NCI-H2081 treated with DMSO at 0.1 percent for 48 hours (cell line): ENCODE measurements around the gene PHPT1.

ENCODE experiments used
- DNase-seq: peaks from one replicate; lab custom pipeline; 2025; lab: John Stamatoyannopoulos, UW

Gene PHPT1

GRCh38 chr9:136848393-136849037, 694 bp upstream of the PHPT1 start:
- no peak for DNase-seq

GRCh38 chr9:136849960-136850865, 1.0 kb downstream of the PHPT1 start:
- no peak for DNase-seq

DNA sequence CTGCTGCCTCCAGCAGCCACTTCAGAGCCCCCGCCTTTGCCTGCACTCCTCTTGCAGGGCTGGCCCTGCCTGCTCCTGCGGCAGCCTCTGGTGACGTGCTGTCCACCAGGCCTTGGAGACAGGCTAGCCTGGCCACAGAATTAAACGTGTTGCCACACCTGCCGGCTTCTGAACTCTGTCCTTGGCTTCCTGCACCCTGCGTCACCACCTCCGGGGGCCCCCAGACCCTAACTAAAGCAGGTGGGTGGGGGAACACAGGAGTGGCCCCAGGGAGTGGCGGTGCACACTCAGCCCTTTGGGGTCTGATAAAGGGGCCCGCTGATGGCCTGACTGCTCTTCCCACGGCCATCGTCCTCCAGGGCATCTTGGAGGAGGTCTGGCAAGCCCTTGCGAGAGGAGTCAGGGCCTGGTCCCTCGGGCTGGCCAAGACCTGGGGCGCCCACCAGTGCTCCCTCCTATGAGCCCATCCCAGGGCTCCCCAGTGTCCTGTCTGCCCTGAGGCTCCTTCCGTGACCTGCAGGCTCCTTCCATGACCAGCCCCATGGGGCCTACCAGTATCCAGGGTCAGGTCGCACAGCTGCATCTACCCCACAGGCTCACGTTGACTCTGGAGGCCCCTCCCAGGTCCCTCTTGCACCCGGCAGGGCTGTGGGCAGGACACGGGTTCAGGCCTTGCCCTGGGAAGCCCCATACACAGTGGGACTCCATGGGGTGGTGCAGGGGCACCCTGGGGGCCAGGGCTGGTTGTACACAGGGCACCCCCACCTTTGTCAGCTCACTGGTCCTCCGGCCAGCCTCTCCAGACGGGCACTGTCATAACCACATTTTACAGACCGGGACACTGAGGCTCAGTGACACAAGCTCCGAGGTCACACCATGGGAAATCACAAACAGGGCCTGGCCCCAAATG, 1.9 kb downstream of the PHPT1 start:
- no peak for DNase-seq

DNA sequence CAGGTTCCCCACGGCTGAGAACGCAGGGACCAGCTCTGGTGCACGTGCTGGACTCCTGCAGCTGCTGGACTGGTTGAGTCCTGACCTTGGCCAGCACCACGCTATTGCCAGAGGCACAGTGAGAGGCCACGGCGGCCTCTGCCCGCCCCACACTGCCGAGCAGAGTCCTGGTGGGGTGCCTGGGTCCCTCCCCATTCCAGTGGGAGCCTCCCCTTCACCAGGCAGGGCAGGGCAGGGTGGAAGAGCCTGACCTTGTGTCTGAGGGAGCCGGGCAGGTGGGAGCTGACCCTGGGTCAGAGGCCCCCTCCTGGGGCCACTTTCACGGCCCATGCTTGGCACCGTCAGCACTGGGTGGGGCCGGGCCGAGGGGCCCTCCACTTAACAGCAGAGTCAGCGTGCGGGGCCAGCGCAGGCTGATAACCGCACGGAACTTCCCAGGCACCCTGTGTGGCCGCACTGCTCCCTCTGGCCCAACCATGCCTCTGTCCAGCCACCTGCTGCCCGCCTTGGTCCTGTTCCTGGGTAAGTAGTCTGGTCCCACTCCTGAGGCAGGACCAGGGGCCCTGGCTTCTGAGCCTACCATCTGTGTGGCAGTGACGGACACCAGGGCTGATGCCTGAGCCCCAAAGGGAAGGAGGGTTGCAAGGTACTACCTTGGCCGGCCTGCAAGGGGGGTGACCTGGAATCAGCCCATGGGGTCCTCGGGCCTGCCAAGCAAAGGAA, 2.9 kb downstream of the PHPT1 start, which contains the start of gene MAMDC4:
Gene MAMDC4 (plus strand): TSS at position 406 of the 723 bp plus-strand sequence. CDS start 71 bp downstream, at position 477.
- no peak for DNase-seq

- DNase-seq, result no peak
These were observed 3.7 kb downstream of the PHPT1 start for GRCh38 chr9:136852664-136853595.

GRCh38 chr9:136853596-136854112, 4.4 kb downstream of the PHPT1 start:
- DNase-seq, result no peak

DNA sequence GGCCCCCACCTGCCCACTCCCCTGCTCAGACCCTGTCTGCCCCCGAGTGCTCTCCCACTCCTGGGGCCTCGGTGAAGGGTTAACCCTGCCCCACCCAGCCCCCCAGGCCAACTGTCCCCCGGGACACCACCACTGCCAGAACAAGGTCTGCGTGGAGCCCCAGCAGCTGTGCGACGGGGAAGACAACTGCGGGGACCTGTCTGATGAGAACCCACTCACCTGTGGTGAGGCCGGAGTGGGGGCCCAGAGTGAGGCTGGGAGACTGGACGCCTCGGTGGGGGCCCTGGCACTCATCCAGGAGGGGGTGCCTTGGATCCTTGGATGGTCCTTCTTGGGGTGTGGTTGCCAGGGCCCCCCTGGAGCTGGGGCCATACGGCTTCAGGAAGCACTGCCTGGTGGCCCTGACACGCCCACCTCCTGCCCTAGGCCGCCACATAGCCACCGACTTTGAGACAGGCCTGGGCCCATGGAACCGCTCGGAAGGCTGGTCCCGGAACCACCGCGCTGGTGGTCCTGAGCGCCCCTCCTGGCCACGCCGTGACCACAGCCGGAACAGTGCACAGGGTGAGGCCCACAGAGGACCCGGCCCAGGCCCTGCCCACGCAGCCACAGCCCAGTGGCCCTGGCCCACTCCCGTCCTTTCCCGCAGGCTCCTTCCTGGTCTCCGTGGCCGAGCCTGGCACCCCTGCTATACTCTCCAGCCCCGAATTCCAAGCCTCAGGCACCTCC, 5.1 kb downstream of the PHPT1 start:
- DNase-seq, result no peak

DNA sequence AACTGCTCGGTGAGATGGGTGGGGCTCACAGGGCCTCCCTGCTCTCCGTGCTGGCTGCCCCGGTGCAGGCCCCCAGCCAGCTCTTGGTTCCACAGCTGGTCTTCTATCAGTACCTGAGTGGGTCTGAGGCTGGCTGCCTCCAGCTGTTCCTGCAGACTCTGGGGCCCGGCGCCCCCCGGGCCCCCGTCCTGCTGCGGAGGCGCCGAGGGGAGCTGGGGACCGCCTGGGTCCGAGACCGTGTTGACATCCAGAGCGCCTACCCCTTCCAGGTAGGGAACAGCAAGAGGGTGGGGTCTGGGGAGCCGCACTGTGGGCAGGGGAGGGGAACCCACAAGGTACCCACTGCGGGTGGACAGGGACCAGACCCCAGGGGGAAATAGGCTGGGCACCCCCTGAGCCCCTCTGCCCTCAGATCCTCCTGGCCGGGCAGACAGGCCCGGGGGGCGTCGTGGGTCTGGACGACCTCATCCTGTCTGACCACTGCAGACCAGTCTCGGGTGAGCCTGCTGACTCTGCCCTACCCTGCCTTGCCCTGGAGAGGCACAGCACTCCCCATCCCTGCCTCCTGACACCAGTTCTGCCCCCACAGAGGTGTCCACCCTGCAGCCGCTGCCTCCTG, 5.7 kb downstream of the PHPT1 start:
- no peak for DNase-seq

DNA sequence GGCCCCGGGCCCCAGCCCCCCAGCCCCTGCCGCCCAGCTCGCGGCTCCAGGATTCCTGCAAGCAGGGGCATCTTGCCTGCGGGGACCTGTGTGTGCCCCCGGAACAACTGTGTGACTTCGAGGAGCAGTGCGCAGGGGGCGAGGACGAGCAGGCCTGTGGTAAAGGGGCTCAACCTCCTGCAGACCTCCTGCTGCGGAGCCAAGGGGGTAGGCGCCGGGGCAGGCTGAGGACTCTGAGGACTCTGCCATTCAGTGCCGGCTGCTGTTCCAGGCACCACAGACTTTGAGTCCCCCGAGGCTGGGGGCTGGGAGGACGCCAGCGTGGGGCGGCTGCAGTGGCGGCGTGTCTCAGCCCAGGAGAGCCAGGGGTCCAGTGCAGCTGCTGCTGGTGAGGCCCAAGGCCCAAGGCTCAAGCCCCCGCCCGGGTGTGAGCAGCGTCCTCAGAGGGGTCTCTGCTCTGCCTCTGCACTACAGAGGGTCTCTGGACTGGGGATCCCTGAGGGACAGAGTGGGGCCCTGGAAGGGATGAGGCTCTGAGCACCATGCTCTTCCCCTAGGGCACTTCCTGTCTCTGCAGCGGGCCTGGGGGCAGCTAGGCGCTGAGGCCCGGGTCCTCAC, 6.4 kb downstream of the PHPT1 start:
- DNase-seq, result no peak

GRCh38 chr9:136856079-136856476, 6.9 kb downstream of the PHPT1 start:
- no peak for DNase-seq

- DNase-seq, result no peak
These were observed 7.4 kb downstream of the PHPT1 start for GRCh38 chr9:136856541-136857141.

GRCh38 chr9:136857166-136857565, 8.0 kb downstream of the PHPT1 start:
- no peak for DNase-seq

- DNase-seq, result no peak
These were observed 8.6 kb downstream of the PHPT1 start for GRCh38 chr9:136857581-136858412.

GRCh38 chr9:136858452-136858843, 9.2 kb downstream of the PHPT1 start:
- DNase-seq, result no peak

- no peak for DNase-seq
These were observed 9.9 kb downstream of the PHPT1 start for GRCh38 chr9:136858844-136859757.

DNA sequence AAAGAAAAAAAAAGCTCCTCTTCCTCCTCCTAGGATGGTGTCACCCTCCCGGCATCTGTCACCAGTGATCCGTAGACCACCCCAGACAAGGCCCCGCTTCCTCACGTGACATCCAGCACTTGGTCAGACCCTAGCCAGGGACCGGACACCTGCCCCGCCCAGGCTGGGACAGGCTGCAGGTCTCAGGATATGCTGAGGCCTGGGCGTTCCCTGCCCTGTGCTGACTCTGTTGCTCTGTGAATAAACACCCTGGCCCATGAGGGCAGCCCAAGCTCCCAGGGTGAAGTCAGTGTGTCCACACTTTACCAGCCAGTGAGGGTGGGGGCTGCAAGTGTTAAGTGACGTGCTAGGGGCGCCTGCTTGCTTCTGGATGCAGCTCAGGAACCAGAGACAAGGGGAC, 11.3 kb downstream of the PHPT1 start:
- DNase-seq, result no peak
